Astrocyte (in vitro differentiated cells and primary cell): ENCODE results near the gene INAVA. TPM values are rescaled to one million over a fixed set of nuclear protein-coding genes. Genes with fewer than 3 reads are reported as not detected.
A peak's percentile ranks its signal among the peaks of the same experiment; 100 is the strongest.

Experiments used
- DNase-seq: peaks from one replicate; pipeline ENCODE4 v3.0.0-alpha.2; 2010; ENCODE audit warnings: low read depth
- FAIRE-seq: peaks from 2 replicates; lab custom pipeline; 2011; peaks lifted over from hg19 to GRCh38; lab: Jason Lieb, UNC
- H2AFZ ChIP-seq: 2 replicates; pipeline ENCODE4 v1.6.0; 2012; ENCODE audit warnings: low read depth, low read length, inconsistent platforms
- H3K27ac ChIP-seq: 2 replicates; pipeline ENCODE4 v1.5.1; 2011; ENCODE audit warnings: low read depth, low read length, inconsistent platforms
- H3K27me3 ChIP-seq: 2 replicates; pipeline ENCODE4 v1.6.0; 2011; ENCODE audit warnings: low read length, inconsistent platforms; ENCODE audit not compliant: insufficient read depth
- H3K36me3 ChIP-seq: 2 replicates; pipeline ENCODE4 v1.5.1; 2011; ENCODE audit warnings: low read length, inconsistent platforms; ENCODE audit not compliant: insufficient read depth
- H3K4me1 ChIP-seq: 2 replicates; pipeline ENCODE4 v1.5.1; 2011; ENCODE audit warnings: low read length, inconsistent platforms; ENCODE audit not compliant: insufficient read depth
- H3K4me2 ChIP-seq: 2 replicates; pipeline ENCODE4 v1.6.0; 2012; ENCODE audit warnings: low read length, inconsistent platforms
- H3K4me3 ChIP-seq: 2 replicates; pipeline ENCODE4 v1.5.1; 2011; ENCODE audit warnings: low read depth, mild to moderate bottlenecking, low read length, inconsistent platforms; ENCODE audit not compliant: insufficient read depth
- H3K79me2 ChIP-seq: 2 replicates; pipeline ENCODE4 v1.6.0; 2012; ENCODE audit warnings: mild to moderate bottlenecking, low read length, inconsistent platforms; ENCODE audit not compliant: insufficient read depth
- H3K9ac ChIP-seq: 2 replicates; pipeline ENCODE4 v1.6.0; 2012; ENCODE audit warnings: mild to moderate bottlenecking, low read length, inconsistent platforms
- H3K9me3 ChIP-seq: 2 replicates; pipeline ENCODE4 v1.5.1; 2012; ENCODE audit warnings: low read depth, mild to moderate bottlenecking, low read length, inconsistent platforms; ENCODE audit not compliant: insufficient read depth
- H4K20me1 ChIP-seq: 2 replicates; pipeline ENCODE4 v1.6.0; 2012; ENCODE audit warnings: low read length, inconsistent platforms; ENCODE audit not compliant: insufficient read depth
- H3K27ac Mint-ChIP-seq: one replicate; pipeline ENCODE4 v1.8.0; 2021; ENCODE audit warnings: mild to moderate bottlenecking, mixed read lengths; ENCODE audit not compliant: unreplicated experiment
- H3K27me3 Mint-ChIP-seq: one replicate; pipeline ENCODE4 v1.8.0; 2021; ENCODE audit warnings: low read depth, mixed read lengths; ENCODE audit not compliant: unreplicated experiment
- H3K36me3 Mint-ChIP-seq: one replicate; pipeline ENCODE4 v1.8.0; 2021; ENCODE audit warnings: low read depth, mixed read lengths; ENCODE audit not compliant: unreplicated experiment
- H3K4me1 Mint-ChIP-seq: one replicate; pipeline ENCODE4 v1.8.0; 2021; ENCODE audit warnings: low read depth, mixed read lengths; ENCODE audit not compliant: unreplicated experiment
- H3K4me3 Mint-ChIP-seq: one replicate; pipeline ENCODE4 v1.8.0; 2021; ENCODE audit warnings: mild to moderate bottlenecking, moderate library complexity, mixed read lengths; ENCODE audit not compliant: unreplicated experiment
- H3K9me3 Mint-ChIP-seq: one replicate; pipeline ENCODE4 v1.8.0; 2021; ENCODE audit warnings: mild to moderate bottlenecking, mixed read lengths; ENCODE audit not compliant: unreplicated experiment
- CTCF ChIP-seq: IDR thresholded peaks from 2 replicates; pipeline ENCODE4 v1.5.1; 2011; ENCODE audit warnings: low read depth, mild to moderate bottlenecking, inconsistent platforms, low read length, moderate library complexity; ENCODE audit not compliant: insufficient read depth
- EZH2 ChIP-seq: IDR thresholded peaks from 2 replicates; pipeline ENCODE4 v1.6.1; 2012; ENCODE audit warnings: mild to moderate bottlenecking, low read length, inconsistent platforms; ENCODE audit not compliant: insufficient read depth
- total RNA-seq: library from RNA; stranded (reverse); gene quantifications from 2 replicates; pipeline ENCODE4 v1.2.1, GENCODE V29; 2021

Gene INAVA
- total RNA-seq, 1 donor from 2014 or later, result 10.3 TPM

- Histone ChIP-seq H3K4me3 (no peak overlapping the region), H3K9ac (no peak overlapping the region), H3K27me3 (peaks cover 7% of the 10 kb centered on the region), H2AFZ (no peak overlapping the region), H3K9me3 (no peaks in the 10 kb centered on the region), H3K4me2 (no peak overlapping the region), H3K36me3 (no peaks in the 10 kb centered on the region), H3K27ac (no peak overlapping the region), H3K4me1 (peaks cover 22% of the 10 kb centered on the region), H3K79me2 (no peaks in the 10 kb centered on the region), H4K20me1 (no peaks in the 10 kb centered on the region)
- TF ChIP-seq CTCF (no peak), EZH2 (no peak)
- Mint-ChIP-seq H3K9me3 (peaks cover 4% of the 10 kb centered on the region), H3K27me3 (peaks cover 5% of the 10 kb centered on the region), H3K4me1 (peaks cover 31% of the 10 kb centered on the region), H3K4me3 (peak overlapping the region; percentile 90), H3K36me3 (no peaks in the 10 kb centered on the region), H3K27ac (no peak overlapping the region)
- FAIRE-seq (no peak), DNase-seq (no peak)
These were observed 1.7 kb upstream of the INAVA start for GRCh38 chr1:200892958-200893357.

GRCh38 chr1:200893411-200893901 lies 1.2 kb upstream of the INAVA start:
- Mint-ChIP-seq H3K27ac (no peak overlapping the region), H3K36me3 (no peaks in the 10 kb centered on the region), H3K27me3 (peaks cover 5% of the 10 kb centered on the region), H3K4me3 (no peak overlapping the region), H3K9me3 (peaks cover 4% of the 10 kb centered on the region), H3K4me1 (peaks cover 36% of the 10 kb centered on the region)
- H3K4me3 ChIP-seq, result no peak overlapping the region
- peaks cover 7% of the 10 kb centered on the region for H3K27me3 ChIP-seq
- no peaks in the 10 kb centered on the region for H3K36me3 ChIP-seq
- H3K27ac ChIP-seq, result no peak overlapping the region
- H3K79me2 ChIP-seq, result no peaks in the 10 kb centered on the region
- H3K9ac ChIP-seq, result no peak overlapping the region
- no peaks in the 10 kb centered on the region for H3K9me3 ChIP-seq
- H4K20me1 ChIP-seq, result no peaks in the 10 kb centered on the region
- H3K4me2 ChIP-seq, result no peak overlapping the region
- no peak overlapping the region for H2AFZ ChIP-seq
- peaks cover 22% of the 10 kb centered on the region for H3K4me1 ChIP-seq
- DNase-seq (no peak), FAIRE-seq (no peak)
- no peak for TF ChIP-seq CTCF
- no peak for TF ChIP-seq EZH2

GRCh38 chr1:200895443-200895789 lies 716 bp downstream of the INAVA start:
- Histone ChIP-seq H4K20me1 (no peaks in the 10 kb centered on the region), H3K27me3 (peaks cover 7% of the 10 kb centered on the region), H3K4me2 (no peak overlapping the region), H3K9me3 (no peaks in the 10 kb centered on the region), H3K27ac (no peak overlapping the region), H3K4me3 (no peak overlapping the region), H3K9ac (no peak overlapping the region), H2AFZ (no peak overlapping the region), H3K4me1 (peaks cover 22% of the 10 kb centered on the region), H3K36me3 (no peaks in the 10 kb centered on the region), H3K79me2 (no peaks in the 10 kb centered on the region)
- TF ChIP-seq CTCF (no peak), EZH2 (no peak)
- H3K27me3 Mint-ChIP-seq, result no peaks in the 10 kb centered on the region
- H3K9me3 Mint-ChIP-seq, result peaks cover 4% of the 10 kb centered on the region
- FAIRE-seq (no peak), DNase-seq (no peak)
- H3K36me3 Mint-ChIP-seq, result peaks cover 2% of the 10 kb centered on the region
- no peak overlapping the region for H3K27ac Mint-ChIP-seq
- no peak overlapping the region for H3K4me3 Mint-ChIP-seq
- H3K4me1 Mint-ChIP-seq, result peaks cover 41% of the 10 kb centered on the region
